Activated T-helper 17 cell treated with anti-CD3 and anti-CD28 coated beads, Interleukin-2, amount 50 U/mL, for 72 hours (primary cell): ENCODE measurements around the gene AP1G1. TPM values are rescaled to one million over a fixed set of nuclear protein-coding genes. Genes with fewer than 3 reads are reported as not detected.

Experiments
- ATAC-seq: fragments of 150-1000 bp; cut with Tn5 transposase; replicated peaks from 2 replicates; pipeline ENCODE4 v1.10.0; 2021; ENCODE audit warnings: mild to moderate bottlenecking, moderate library complexity
- H3K27ac Mint-ChIP-seq: one replicate; pipeline ENCODE4 v1.8.0; 2022; ENCODE audit warnings: mixed read lengths
- H3K27me3 Mint-ChIP-seq: one replicate; pipeline ENCODE4 v1.8.0; 2022; ENCODE audit warnings: mixed read lengths
- H3K36me3 Mint-ChIP-seq: one replicate; pipeline ENCODE4 v1.8.0; 2022; ENCODE audit warnings: low read depth, mild to moderate bottlenecking, mixed read lengths
- H3K4me1 Mint-ChIP-seq: one replicate; pipeline ENCODE4 v1.8.0; 2022; ENCODE audit warnings: mixed read lengths
- H3K4me3 Mint-ChIP-seq: one replicate; pipeline ENCODE4 v1.8.0; 2022; ENCODE audit warnings: mild to moderate bottlenecking, mixed read lengths
- H3K9me3 Mint-ChIP-seq: one replicate; pipeline ENCODE4 v1.8.0; 2022; ENCODE audit warnings: mixed read lengths
- total RNA-seq, 2 donors: library from RNA; stranded (reverse); gene quantifications; one replicate each; pipeline ENCODE4 v1.2.3, GENCODE V29; 2022

AP1G1 gene
- total RNA-seq, result 10 to 100 TPM; 81.7 to 88.7 TPM

GRCh38 chr16:71808593-71809459, at the start of gene AP1G1:
AP1G1 (minus strand) TSS chr16:71808834; CDS start chr16:71789479, 19,355 bp downstream.
- H3K36me3 Mint-ChIP-seq, result peaks cover 53% of the 10 kb centered on the region
- no peaks in the 10 kb centered on the region for H3K9me3 Mint-ChIP-seq
- peak; percentile 89 for ATAC-seq
- peak within 1 kb of the TSS; percentile 95 for H3K4me3 Mint-ChIP-seq
- peak within 1 kb of the TSS; percentile 95 for H3K27ac Mint-ChIP-seq
- no peaks in the 10 kb centered on the region for H3K27me3 Mint-ChIP-seq
- H3K4me1 Mint-ChIP-seq, result peaks cover 4% of the 10 kb centered on the region

- H3K4me3 Mint-ChIP-seq, result peak overlapping the region; percentile 24
- H3K4me1 Mint-ChIP-seq, result peaks cover 32% of the 10 kb centered on the region
- no peaks in the 10 kb centered on the region for H3K9me3 Mint-ChIP-seq
- no peaks in the 10 kb centered on the region for H3K27me3 Mint-ChIP-seq
- peak; percentile 93 for ATAC-seq
- peaks cover 75% of the 10 kb centered on the region for H3K36me3 Mint-ChIP-seq
- H3K27ac Mint-ChIP-seq, result peak overlapping the region; percentile 61
These were observed 47.5 kb upstream of the AP1G1 start for GRCh38 chr16:71855937-71856662.

- peak overlapping the region; percentile 61 for H3K27ac Mint-ChIP-seq
- ATAC-seq, result no peak
- H3K4me1 Mint-ChIP-seq, result peaks cover 38% of the 10 kb centered on the region
- H3K27me3 Mint-ChIP-seq, result no peaks in the 10 kb centered on the region
- H3K9me3 Mint-ChIP-seq, result no peaks in the 10 kb centered on the region
- no peak overlapping the region for H3K4me3 Mint-ChIP-seq
- H3K36me3 Mint-ChIP-seq, result peaks cover 79% of the 10 kb centered on the region
These were observed 45.8 kb upstream of the AP1G1 start for GRCh38 chr16:71854369-71854948.

GRCh38 chr16:71853413-71853812, 44.8 kb upstream of the AP1G1 start:
- no peaks in the 10 kb centered on the region for H3K27me3 Mint-ChIP-seq
- H3K9me3 Mint-ChIP-seq, result no peaks in the 10 kb centered on the region
- ATAC-seq, result no peak
- H3K4me1 Mint-ChIP-seq, result peaks cover 40% of the 10 kb centered on the region
- no peak overlapping the region for H3K4me3 Mint-ChIP-seq
- H3K36me3 Mint-ChIP-seq, result peaks cover 79% of the 10 kb centered on the region
- H3K27ac Mint-ChIP-seq, result peak overlapping the region; percentile 61

- peak overlapping the region; percentile 76 for H3K27ac Mint-ChIP-seq
- no peak for ATAC-seq
- H3K27me3 Mint-ChIP-seq, result no peaks in the 10 kb centered on the region
- H3K9me3 Mint-ChIP-seq, result no peaks in the 10 kb centered on the region
- H3K4me1 Mint-ChIP-seq, result peaks cover 49% of the 10 kb centered on the region
- no peak overlapping the region for H3K4me3 Mint-ChIP-seq
- H3K36me3 Mint-ChIP-seq, result peaks cover 82% of the 10 kb centered on the region
These were observed 43.9 kb upstream of the AP1G1 start for GRCh38 chr16:71852561-71852960.

- Mint-ChIP-seq H3K4me1 (peaks cover 52% of the 10 kb centered on the region), H3K27me3 (no peaks in the 10 kb centered on the region), H3K27ac (peak overlapping the region; percentile 76), H3K9me3 (no peaks in the 10 kb centered on the region), H3K4me3 (no peak overlapping the region), H3K36me3 (peaks cover 82% of the 10 kb centered on the region)
- no peak for ATAC-seq
These were observed 43.5 kb upstream of the AP1G1 start for GRCh38 chr16:71852158-71852557.

- H3K9me3 Mint-ChIP-seq, result no peaks in the 10 kb centered on the region
- H3K27ac Mint-ChIP-seq, result peak overlapping the region; percentile 76
- no peaks in the 10 kb centered on the region for H3K27me3 Mint-ChIP-seq
- H3K4me3 Mint-ChIP-seq, result no peak overlapping the region
- peaks cover 84% of the 10 kb centered on the region for H3K36me3 Mint-ChIP-seq
- no peak for ATAC-seq
- H3K4me1 Mint-ChIP-seq, result peaks cover 54% of the 10 kb centered on the region
These were observed 43.1 kb upstream of the AP1G1 start for GRCh38 chr16:71851746-71852145.

- Mint-ChIP-seq H3K4me1 (peaks cover 26% of the 10 kb centered on the region), H3K36me3 (peaks cover 79% of the 10 kb centered on the region), H3K27ac (no peak overlapping the region), H3K27me3 (no peaks in the 10 kb centered on the region), H3K4me3 (no peak overlapping the region), H3K9me3 (no peaks in the 10 kb centered on the region)
- no peak for ATAC-seq
These were observed 40.0 kb upstream of the AP1G1 start for GRCh38 chr16:71848622-71849021.

- H3K9me3 Mint-ChIP-seq, result peaks cover 3% of the 10 kb centered on the region
- H3K4me3 Mint-ChIP-seq, result peak overlapping the region; percentile 86
- H3K4me1 Mint-ChIP-seq, result peaks cover 29% of the 10 kb centered on the region
- peak overlapping the region; percentile 87 for H3K27ac Mint-ChIP-seq
- no peaks in the 10 kb centered on the region for H3K27me3 Mint-ChIP-seq
- no peak for ATAC-seq
- H3K36me3 Mint-ChIP-seq, result peaks cover 68% of the 10 kb centered on the region
These were observed 38.5 kb upstream of the AP1G1 start for GRCh38 chr16:71847096-71847495.

GRCh38 chr16:71846431-71846830, 37.8 kb upstream of the AP1G1 start:
- H3K4me3 Mint-ChIP-seq, result peak overlapping the region; percentile 86
- peaks cover 64% of the 10 kb centered on the region for H3K36me3 Mint-ChIP-seq
- no peaks in the 10 kb centered on the region for H3K27me3 Mint-ChIP-seq
- ATAC-seq, result no peak
- peak overlapping the region; percentile 87 for H3K27ac Mint-ChIP-seq
- H3K4me1 Mint-ChIP-seq, result peaks cover 31% of the 10 kb centered on the region
- peaks cover 3% of the 10 kb centered on the region for H3K9me3 Mint-ChIP-seq

- peak; percentile 75 for ATAC-seq
- H3K4me1 Mint-ChIP-seq, result peaks cover 31% of the 10 kb centered on the region
- H3K36me3 Mint-ChIP-seq, result peaks cover 58% of the 10 kb centered on the region
- H3K9me3 Mint-ChIP-seq, result peaks cover 3% of the 10 kb centered on the region
- H3K27ac Mint-ChIP-seq, result peak within 1 kb of the TSS; percentile 98
- no peaks in the 10 kb centered on the region for H3K27me3 Mint-ChIP-seq
- H3K4me3 Mint-ChIP-seq, result peak within 1 kb of the TSS; percentile 86
These were observed 37.2 kb upstream of the AP1G1 start, which contains the start of gene ATXN1L for GRCh38 chr16:71845639-71846430. ATXN1L (plus strand) TSS chr16:71845976; CDS start chr16:71849741, 3,765 bp downstream.

GRCh38 chr16:71843572-71843971, 34.9 kb upstream of the AP1G1 start:
- no peaks in the 10 kb centered on the region for H3K27me3 Mint-ChIP-seq
- peaks cover 36% of the 10 kb centered on the region for H3K36me3 Mint-ChIP-seq
- no peak overlapping the region for H3K4me3 Mint-ChIP-seq
- no peak for ATAC-seq
- peaks cover 25% of the 10 kb centered on the region for H3K4me1 Mint-ChIP-seq
- H3K27ac Mint-ChIP-seq, result peak overlapping the region; percentile 18
- peaks cover 3% of the 10 kb centered on the region for H3K9me3 Mint-ChIP-seq

- Mint-ChIP-seq H3K27me3 (no peaks in the 10 kb centered on the region), H3K4me1 (peaks cover 9% of the 10 kb centered on the region), H3K27ac (no peak overlapping the region), H3K36me3 (peaks cover 8% of the 10 kb centered on the region), H3K9me3 (peaks cover 3% of the 10 kb centered on the region), H3K4me3 (no peak overlapping the region)
- ATAC-seq, result no peak
These were observed 31.4 kb upstream of the AP1G1 start for GRCh38 chr16:71840052-71840451.

GRCh38 chr16:71837150-71837549, 28.5 kb upstream of the AP1G1 start:
- Mint-ChIP-seq H3K4me3 (no peak overlapping the region), H3K36me3 (peaks cover 3% of the 10 kb centered on the region), H3K27ac (no peak overlapping the region), H3K27me3 (no peaks in the 10 kb centered on the region), H3K9me3 (no peaks in the 10 kb centered on the region), H3K4me1 (peaks cover 10% of the 10 kb centered on the region)
- no peak for ATAC-seq
